EH (cell line): ENCODE measurements around the gene PALLD.

Source experiments
- DNase-seq: peaks from one replicate; pipeline ENCODE4 v3.0.0-alpha.2; 2015; ENCODE audit warnings: low read depth

Gene PALLD

GRCh38 chr4:168852933-168853713, 356.3 kb downstream of the PALLD start:
- no peak for DNase-seq

GRCh38 chr4:168853770-168854169, 356.9 kb downstream of the PALLD start:
- no peak for DNase-seq

GRCh38 chr4:168854350-168854921, 357.6 kb downstream of the PALLD start:
- peak; percentile 35 for DNase-seq

- peak; percentile 96 for DNase-seq
Observed at GRCh38 chr4:168856312-168856711, 359.5 kb downstream of the PALLD start.

- no peak for DNase-seq
Observed at GRCh38 chr4:168857009-168857408, 360.2 kb downstream of the PALLD start.

- DNase-seq: peak; percentile 88
Observed at GRCh38 chr4:168857546-168858314, 360.9 kb downstream of the PALLD start.

GRCh38 chr4:168859100-168859499, 362.2 kb downstream of the PALLD start:
- DNase-seq: no peak

- peak; percentile 61 for DNase-seq
Observed at GRCh38 chr4:168859888-168860694, 363.2 kb downstream of the PALLD start.

GRCh38 chr4:168860827-168861226, 364.0 kb downstream of the PALLD start:
- no peak for DNase-seq

- peak; percentile 17 for DNase-seq
Observed at GRCh38 chr4:168863719-168864647, 367.1 kb downstream of the PALLD start.

GRCh38 chr4:168864821-168865541, 368.1 kb downstream of the PALLD start:
- DNase-seq: peak; percentile 92

- no peak for DNase-seq
Observed at GRCh38 chr4:168865854-168866253, 369.0 kb downstream of the PALLD start.

GRCh38 chr4:168866635-168867034, 369.8 kb downstream of the PALLD start:
- no peak for DNase-seq

GRCh38 chr4:168867128-168867527, 370.3 kb downstream of the PALLD start:
- no peak for DNase-seq

GRCh38 chr4:168868044-168868781, 371.4 kb downstream of the PALLD start:
- peak; percentile 83 for DNase-seq

GRCh38 chr4:168868802-168869201, 371.9 kb downstream of the PALLD start:
- DNase-seq: no peak

- no peak for DNase-seq
Observed at GRCh38 chr4:168870004-168870403, 373.2 kb downstream of the PALLD start.

GRCh38 chr4:168871632-168872031, 374.8 kb downstream of the PALLD start:
- peak; percentile 69 for DNase-seq

GRCh38 chr4:168874083-168874482, 377.2 kb downstream of the PALLD start:
- no peak for DNase-seq

- peak; percentile 41 for DNase-seq
Observed at GRCh38 chr4:168876106-168876505, 379.3 kb downstream of the PALLD start.
